AML-193 (cell line): ENCODE measurements around the gene DCAF4.
"Not testable (repeated sequence)": the region's sequence is repeated elsewhere in the genome, so short reads cannot be mapped to it uniquely, and the experiment has no call there.

ENCODE experiments used
- DNase-seq, 2 experiments: peaks; one replicate each; lab custom pipeline; 2025; lab: John Stamatoyannopoulos, UW

DCAF4 gene

GRCh38 chr14:72970824-72971434 is 44.7 kb downstream of the DCAF4 start:
- DNase-seq: no peak

- no peak for DNase-seq
Observed at GRCh38 chr14:72974661-72975060, 48.4 kb downstream of the DCAF4 start.

DNA sequence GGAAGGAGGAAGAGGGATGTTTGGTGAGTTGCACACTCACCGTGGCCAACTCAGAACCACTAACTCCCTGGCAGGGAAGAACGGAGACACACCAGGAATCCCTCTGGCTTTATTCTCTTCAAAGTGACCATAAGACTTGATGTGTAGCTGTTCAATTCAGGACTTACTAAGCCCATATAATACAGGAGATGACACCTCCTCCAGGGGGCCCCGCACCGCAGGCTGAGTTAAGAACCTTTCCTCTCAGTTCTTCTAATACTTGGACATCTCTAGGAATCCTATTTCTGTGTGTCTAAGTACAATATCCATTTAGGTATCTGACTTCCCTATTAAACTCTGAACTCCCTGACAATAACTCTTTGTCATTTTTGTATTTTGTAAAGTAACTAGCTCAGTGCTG is 49.5 kb downstream of the DCAF4 start:
- DNase-seq: no peak

- DNase-seq: no peak
Observed at GRCh38 chr14:72978856-72979255, 52.6 kb downstream of the DCAF4 start.

- no peak for DNase-seq
Observed at GRCh38 chr14:72980863-72981262, 54.6 kb downstream of the DCAF4 start.

- DNase-seq: no peak
Observed at GRCh38 chr14:72982146-72982708, 56.0 kb downstream of the DCAF4 start.

- DNase-seq: no peak
Observed at GRCh38 chr14:72986214-72986613, 60.0 kb downstream of the DCAF4 start.

GRCh38 chr14:72986857-72987256 is 60.6 kb downstream of the DCAF4 start:
- no peak for DNase-seq

DNA sequence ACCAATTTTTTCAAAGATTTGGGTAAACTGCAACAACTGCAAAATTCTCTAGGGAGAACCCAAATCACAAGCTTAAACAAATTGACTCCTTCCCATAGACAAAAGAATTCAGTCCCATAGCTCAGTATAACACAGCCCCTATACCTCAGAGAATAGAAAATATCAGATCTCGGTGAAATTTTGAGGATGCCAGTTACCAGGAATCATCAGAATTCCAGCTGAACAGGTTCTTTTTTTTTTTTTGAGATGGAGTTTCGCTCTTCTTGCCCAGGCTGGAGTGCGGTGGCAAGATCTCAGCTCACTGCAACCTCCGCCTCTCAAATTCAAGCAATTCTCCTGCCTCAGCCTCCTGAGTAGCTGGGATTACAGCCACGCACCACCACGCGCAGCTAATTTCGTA is 63.9 kb downstream of the DCAF4 start:
- no peak for DNase-seq

DNA sequence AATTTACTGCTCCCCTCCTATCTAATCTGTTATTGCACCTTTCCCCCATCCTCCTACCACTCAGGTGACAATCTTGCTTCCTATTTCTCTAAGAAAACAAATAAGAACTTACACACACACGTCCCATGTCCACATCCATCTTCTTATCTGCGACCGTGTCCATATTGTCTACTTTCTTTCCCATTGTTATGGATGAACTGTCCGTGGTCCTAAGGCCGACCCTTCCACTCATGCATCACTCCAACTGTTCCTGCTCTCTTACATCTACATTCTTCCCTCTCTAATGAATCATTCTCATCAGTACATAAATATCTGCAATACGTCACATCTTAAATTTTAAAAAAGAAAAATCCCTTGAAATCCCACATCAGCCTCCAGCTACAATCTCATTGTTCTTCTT is 70.7 kb downstream of the DCAF4 start:
- DNase-seq: no peak

GRCh38 chr14:72998252-72998903 is 72.1 kb downstream of the DCAF4 start:
- DNase-seq: no peak

DNA sequence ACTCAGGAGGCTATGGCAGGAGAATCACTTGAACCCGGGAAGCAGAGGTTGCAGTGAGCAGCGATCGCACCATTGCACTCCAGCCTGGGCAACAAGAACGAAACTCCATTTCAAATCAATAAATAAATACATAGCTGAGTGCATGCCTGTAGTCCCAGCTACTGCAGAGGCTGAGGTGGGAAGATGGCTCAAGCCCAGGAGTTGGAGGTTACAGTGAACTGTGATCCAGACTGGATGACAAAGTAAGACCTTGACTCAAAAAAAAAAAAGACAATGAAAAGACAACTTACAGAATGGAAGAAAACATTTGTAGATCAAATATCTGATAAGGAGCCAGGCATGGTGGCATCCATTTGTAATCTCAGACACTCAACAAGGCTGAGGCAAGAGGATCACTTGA is 73.1 kb downstream of the DCAF4 start:
- no peak for DNase-seq

DNA sequence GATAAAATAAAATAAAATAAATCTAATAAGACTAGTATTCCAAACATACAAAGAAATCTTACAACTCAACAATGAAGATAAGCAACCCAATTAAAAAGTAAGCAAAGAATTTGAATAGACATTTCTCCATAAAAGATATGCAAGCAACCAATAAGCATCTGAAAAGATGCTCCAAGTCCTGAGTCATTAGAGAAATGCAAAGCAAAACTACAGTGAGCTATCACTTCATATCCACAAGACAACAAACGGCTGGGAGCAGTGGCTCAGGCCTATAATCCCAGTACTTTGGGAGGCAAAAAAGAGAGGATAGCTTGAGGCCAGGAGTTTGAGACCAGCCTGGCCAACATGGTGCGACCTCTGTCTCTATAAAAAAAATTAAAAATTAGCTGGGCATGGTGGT is 73.8 kb downstream of the DCAF4 start:
- no peak for DNase-seq

- DNase-seq: no peak
Observed at GRCh38 chr14:73003681-73004080, 77.4 kb downstream of the DCAF4 start.

- not testable (repeated sequence) for DNase-seq
Observed at GRCh38 chr14:73004641-73005040, 78.4 kb downstream of the DCAF4 start.

DNA sequence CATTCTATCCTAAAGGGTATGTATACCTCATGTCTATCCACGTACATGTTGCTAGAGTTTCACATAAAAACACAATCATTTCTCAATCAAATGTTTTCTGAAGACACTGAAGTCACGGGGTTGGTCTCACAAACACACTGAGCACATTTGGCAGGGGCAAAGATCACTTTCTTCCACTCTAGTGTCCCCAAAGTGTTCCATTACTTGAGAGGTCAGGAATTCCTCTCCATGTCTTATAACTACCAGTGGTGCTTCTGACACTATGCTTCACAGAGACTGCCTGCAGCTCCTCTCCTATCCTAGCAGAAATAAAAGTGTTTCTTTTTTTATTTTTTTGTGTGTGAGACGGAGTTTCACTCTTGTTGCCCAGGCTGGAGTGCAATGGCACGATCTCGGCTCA is 81.6 kb downstream of the DCAF4 start:
- DNase-seq: no peak

GRCh38 chr14:73008501-73008900 is 82.2 kb downstream of the DCAF4 start:
- DNase-seq: no peak
